NCI-H1694 (cell line): Measurements from ENCODE around the gene AP3S1.

Source experiments
- DNase-seq: peaks from one replicate; lab custom pipeline; 2025; lab: John Stamatoyannopoulos, UW

Gene AP3S1

GRCh38 chr5:115940080-115940810, 98.5 kb downstream of the AP3S1 start:
- DNase-seq, result no peak

- DNase-seq, result no peak
Measured at GRCh38 chr5:115941051-115941675, 99.4 kb downstream of the AP3S1 start.

DNA sequence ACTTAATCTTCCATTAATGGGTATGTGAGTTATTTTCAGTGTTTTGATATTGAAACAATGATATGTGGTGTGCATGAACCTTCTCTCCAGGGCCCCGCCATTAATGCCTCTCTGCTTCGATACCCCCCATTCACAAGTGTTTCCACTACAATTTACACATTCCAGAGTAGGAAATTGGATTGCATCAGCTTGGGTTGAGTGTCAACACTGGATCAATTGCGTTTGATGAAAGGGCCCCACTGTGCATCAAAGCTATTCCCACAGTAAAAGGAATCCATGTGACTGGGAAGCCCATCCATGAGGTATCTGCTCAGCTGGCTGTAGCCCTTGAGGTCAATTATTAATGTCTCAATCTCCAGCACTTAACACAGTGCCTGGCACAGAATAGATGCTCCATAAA, 102.8 kb downstream of the AP3S1 start:
- DNase-seq, result no peak

- DNase-seq, result no peak
Measured at GRCh38 chr5:115946655-115947054, 104.9 kb downstream of the AP3S1 start.

- DNase-seq, result no peak
Measured at GRCh38 chr5:115947260-115947659, 105.5 kb downstream of the AP3S1 start.

- DNase-seq, result no peak
Measured at GRCh38 chr5:115948091-115948534, 106.4 kb downstream of the AP3S1 start.

GRCh38 chr5:115949096-115949495, 107.4 kb downstream of the AP3S1 start:
- no peak for DNase-seq

DNA sequence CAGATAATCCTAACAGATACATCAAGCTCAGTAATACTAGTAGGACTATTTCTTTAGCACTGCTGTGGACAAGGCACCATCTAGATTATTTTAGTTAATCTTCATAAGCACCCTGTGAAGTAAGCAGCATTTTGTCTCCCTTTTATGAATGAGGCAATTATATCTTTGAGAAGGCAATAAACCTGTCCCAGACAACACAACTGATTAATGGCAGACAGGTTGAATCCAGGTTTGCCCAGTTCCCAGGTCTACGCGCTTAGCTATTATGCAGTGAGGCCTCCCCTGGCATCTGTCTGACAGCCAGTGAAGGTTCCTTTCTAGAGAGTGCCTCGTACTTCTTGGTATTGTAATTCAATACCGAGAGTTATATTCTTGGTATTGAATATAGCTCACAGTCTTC, 110.9 kb downstream of the AP3S1 start:
- no peak for DNase-seq

- no peak for DNase-seq
Measured at GRCh38 chr5:115954144-115954543, 112.4 kb downstream of the AP3S1 start.

GRCh38 chr5:115956957-115957356, 115.2 kb downstream of the AP3S1 start:
- DNase-seq, result no peak

DNA sequence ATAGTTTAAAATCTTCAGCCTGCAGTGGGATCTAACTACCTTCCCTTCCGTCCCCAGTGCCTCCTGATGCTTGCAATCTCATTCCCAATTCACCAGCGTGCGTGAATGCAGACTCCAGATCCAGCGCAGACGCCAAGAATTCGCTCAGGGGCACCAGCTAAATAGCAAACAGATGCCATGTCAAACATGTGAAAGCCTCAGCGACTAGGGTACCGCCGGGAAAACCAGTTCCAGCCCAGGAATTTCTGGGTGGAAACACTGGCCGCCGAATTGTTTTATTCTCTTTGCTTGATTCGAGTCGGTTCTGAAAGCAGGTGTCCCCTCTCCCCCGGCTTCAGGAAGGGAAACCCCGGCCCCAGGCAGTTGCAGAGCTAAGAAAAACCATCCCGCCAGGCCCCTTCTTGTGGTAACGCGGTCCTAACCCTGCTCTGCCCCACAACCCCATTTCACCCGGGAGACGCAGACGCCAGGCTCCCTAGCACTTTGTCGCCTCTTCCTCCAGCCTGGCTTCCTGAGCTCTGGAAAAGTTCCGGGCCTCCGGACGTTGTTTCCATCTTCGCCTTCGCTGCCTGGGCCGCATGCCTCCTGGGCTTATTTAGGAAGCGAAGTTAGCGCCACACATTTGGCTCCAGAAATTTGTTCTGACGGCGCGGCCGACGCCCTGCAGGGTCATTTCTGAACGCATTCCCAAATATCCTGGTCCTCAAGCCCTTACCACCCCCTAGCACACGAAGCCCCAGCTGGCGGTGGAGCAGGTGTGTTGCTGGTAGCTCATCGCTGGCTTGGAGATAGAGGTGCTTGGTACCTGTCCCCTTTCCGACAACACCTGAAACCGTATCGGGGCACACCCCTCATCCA, 119.9 kb downstream of the AP3S1 start:
- no peak for DNase-seq

DNA sequence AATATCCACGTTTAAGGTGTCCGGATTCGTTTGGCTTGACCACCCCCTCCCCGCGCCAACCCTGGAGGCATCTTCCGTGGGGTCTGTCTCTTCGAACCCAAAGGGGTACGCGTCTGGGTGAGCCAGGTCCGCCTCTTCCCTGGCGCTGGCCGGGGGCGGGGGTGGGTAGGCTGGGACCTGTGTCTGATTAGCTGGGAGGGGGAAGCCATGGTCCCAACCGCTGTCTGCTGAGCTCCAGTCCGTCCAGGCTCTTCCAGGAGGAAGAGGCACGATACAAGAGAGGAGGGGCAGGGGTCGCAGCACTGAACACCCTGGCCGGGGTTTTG, 120.5 kb downstream of the AP3S1 start, which contains the start of gene LVRN:
LVRN (plus strand) TSS at position 237 of the 326 bp plus-strand sequence. CDS start 143 bp downstream, outside the sequence.
- no peak for DNase-seq

- no peak for DNase-seq
Measured at GRCh38 chr5:115962565-115963402, 121.0 kb downstream of the AP3S1 start.

GRCh38 chr5:115963566-115963965, 121.8 kb downstream of the AP3S1 start:
- DNase-seq, result no peak
